H9 (cell line): ENCODE measurements around the gene CEP131. TPM values are rescaled to one million over a fixed set of nuclear protein-coding genes. Genes with fewer than 3 reads are reported as not detected.

Source experiments
- DNase-seq: peaks from one replicate; pipeline ENCODE4 v3.0.0-alpha.2; 2017
- H2AFZ ChIP-seq: one replicate; pipeline ENCODE4 v1.6.1; 2013; ENCODE audit warnings: mild to moderate bottlenecking, low read length, control low read depth, moderate library complexity
- H2AK5ac ChIP-seq: 2 replicates; pipeline ENCODE4 v1.6.1; 2013; ENCODE audit warnings: low read length, control low read depth, mixed read lengths; ENCODE audit not compliant: insufficient read length
- H2BK120ac ChIP-seq: one replicate; pipeline ENCODE4 v1.6.1; 2013; ENCODE audit warnings: low read depth, mild to moderate bottlenecking, low read length, control low read depth, inconsistent platforms; ENCODE audit not compliant: poor library complexity, severe bottlenecking
- H2BK12ac ChIP-seq: 2 replicates; pipeline ENCODE4 v1.6.1; 2013; ENCODE audit warnings: low read length, control low read depth, mixed read lengths, low read depth; ENCODE audit not compliant: insufficient read length
- H2BK15ac ChIP-seq: 2 replicates; pipeline ENCODE4 v1.6.1; 2013; ENCODE audit warnings: low read depth, low read length, control low read depth
- H2BK20ac ChIP-seq: one replicate; pipeline ENCODE4 v1.6.1; 2013; ENCODE audit warnings: low read depth, mild to moderate bottlenecking, low read length, control low read depth, inconsistent platforms; ENCODE audit not compliant: poor library complexity, severe bottlenecking
- H2BK5ac ChIP-seq: 2 replicates; pipeline ENCODE4 v1.6.1; 2013; ENCODE audit warnings: low read length, control low read depth, mixed read lengths; ENCODE audit not compliant: insufficient read length
- H3K14ac ChIP-seq: 2 replicates; pipeline ENCODE4 v1.6.1; 2013; ENCODE audit warnings: low read length, control low read depth; ENCODE audit not compliant: insufficient read depth
- H3K18ac ChIP-seq: 2 replicates; pipeline ENCODE4 v1.6.1; 2013; ENCODE audit warnings: low read depth, mild to moderate bottlenecking, mixed read lengths, low read length, control low read depth; ENCODE audit not compliant: insufficient read length
- H3K23ac ChIP-seq: 2 replicates; pipeline ENCODE4 v1.6.1; 2013; ENCODE audit warnings: low read length, control low read depth, mixed read lengths, low read depth; ENCODE audit not compliant: insufficient read length
- H3K23me2 ChIP-seq: 2 replicates; pipeline ENCODE4 v1.6.1; 2013; ENCODE audit warnings: low read depth, mild to moderate bottlenecking, mixed read lengths, low read length, control low read depth; ENCODE audit not compliant: insufficient read length, poor library complexity, severe bottlenecking
- H3K27ac ChIP-seq: 2 replicates; pipeline ENCODE4 v1.5.1; 2013; ENCODE audit warnings: low read length, control low read depth, mixed read lengths, low read depth; ENCODE audit not compliant: insufficient read length
- H3K27me3 ChIP-seq: 2 replicates; pipeline ENCODE4 v1.6.1; 2013; ENCODE audit warnings: low read length, control low read depth, inconsistent platforms; ENCODE audit not compliant: insufficient read depth
- H3K4ac ChIP-seq: 2 replicates; pipeline ENCODE4 v1.6.1; 2013; ENCODE audit warnings: low read depth, mild to moderate bottlenecking, control low read depth, inconsistent platforms, low read length, moderate library complexity
- H3K4me1 ChIP-seq: 2 replicates; pipeline ENCODE4 v1.6.1; 2013; ENCODE audit warnings: low read length, control low read depth, inconsistent platforms; ENCODE audit not compliant: insufficient read depth
- H3K4me2 ChIP-seq: 2 replicates; pipeline ENCODE4 v1.6.1; 2013; ENCODE audit warnings: low read length, control low read depth, mixed read lengths; ENCODE audit not compliant: insufficient read length, insufficient read depth
- H3K56ac ChIP-seq: 2 replicates; pipeline ENCODE4 v1.6.1; 2013; ENCODE audit warnings: low read depth, mild to moderate bottlenecking, mixed read lengths, low read length, control low read depth; ENCODE audit not compliant: insufficient read length
- H3K79me1 ChIP-seq: 2 replicates; pipeline ENCODE4 v1.6.1; 2013; ENCODE audit warnings: low read depth, mild to moderate bottlenecking, moderate library complexity, low read length, control low read depth, inconsistent platforms; ENCODE audit not compliant: insufficient read depth, poor library complexity, severe bottlenecking
- H3K79me2 ChIP-seq: 2 replicates; pipeline ENCODE4 v1.6.1; 2013; ENCODE audit warnings: low read length, control low read depth, inconsistent platforms; ENCODE audit not compliant: insufficient read depth
- H3K9ac ChIP-seq: 2 replicates; pipeline ENCODE4 v1.6.1; 2013; ENCODE audit warnings: low read length, control low read depth, mixed read lengths; ENCODE audit not compliant: insufficient read length; ENCODE audit errors: extremely low read depth
- H3K9me3 ChIP-seq: one replicate; pipeline ENCODE4 v1.6.1; 2013; ENCODE audit warnings: low read depth, low read length, inconsistent platforms; ENCODE audit not compliant: control insufficient read depth
- H3T11ph ChIP-seq: one replicate; pipeline ENCODE4 v1.6.1; 2013; ENCODE audit warnings: mild to moderate bottlenecking, low read length, control low read depth, inconsistent platforms
- H4K20me1 ChIP-seq: one replicate; pipeline ENCODE4 v1.6.1; 2013; ENCODE audit not compliant: control insufficient read depth, insufficient read length, insufficient read depth
- H4K5ac ChIP-seq: 2 replicates; pipeline ENCODE4 v1.6.1; 2013; ENCODE audit warnings: low read depth, mild to moderate bottlenecking, mixed read lengths, low read length, control low read depth; ENCODE audit not compliant: insufficient read length
- H4K8ac ChIP-seq: replicated peaks from 2 replicates; pipeline ENCODE4 v1.6.1; 2013; ENCODE audit warnings: low read length, control low read depth, mixed read lengths, low read depth; ENCODE audit not compliant: insufficient read length
- H4K91ac ChIP-seq: 2 replicates; pipeline ENCODE4 v1.6.1; 2013; ENCODE audit warnings: low read depth, mild to moderate bottlenecking, moderate library complexity, mixed read lengths, low read length, control low read depth; ENCODE audit not compliant: insufficient read length
- H3K27ac Mint-ChIP-seq, 3 experiments: 2 replicates in 2 of 3; 3 replicates in 1 of 3; pipeline ENCODE4 v1.8.0; 2020 to 2021; ENCODE audit warnings: mixed read lengths in 3 of 3, mild to moderate bottlenecking in 1 of 3, moderate library complexity in 1 of 3
- H3K27me3 Mint-ChIP-seq: 2 replicates; pipeline ENCODE4 v1.8.0; 2021; ENCODE audit warnings: low read depth, mild to moderate bottlenecking, moderate library complexity, mixed read lengths
- H3K36me3 Mint-ChIP-seq, 3 experiments: 2 replicates in 2 of 3; 3 replicates in 1 of 3; pipeline ENCODE4 v1.8.0; 2020 to 2021; ENCODE audit warnings: low read depth in 3 of 3, mixed read lengths in 3 of 3; ENCODE audit not compliant: insufficient read depth in 1 of 3
- H3K4me1 Mint-ChIP-seq, 2 experiments: 2 replicates each; pipeline ENCODE4 v1.8.0; 2020; ENCODE audit warnings: mixed read lengths in 2 of 2
- H3K4me3 Mint-ChIP-seq, 2 experiments: 2 replicates in 1 of 2; 3 replicates in 1 of 2; pipeline ENCODE4 v1.8.0; 2020 to 2021; ENCODE audit warnings: mild to moderate bottlenecking in 2 of 2, mixed read lengths in 2 of 2, moderate library complexity in 1 of 2
- H3K9me3 Mint-ChIP-seq, 2 experiments: 2 replicates in 1 of 2; 3 replicates in 1 of 2; pipeline ENCODE4 v1.8.0; 2020; ENCODE audit warnings: mild to moderate bottlenecking in 2 of 2, mixed read lengths in 2 of 2, moderate library complexity in 1 of 2
- WGBS: extraction: QIAGEN DNeasy Blood & Tissue Kit; methylation state at CpG from one replicate; pipeline ENCODE4 v1.1.7; 2013; ENCODE audit warnings: missing lambda C conversion rate, low lambda C conversion rate, mixed read lengths; ENCODE audit not compliant: insufficient read length; ENCODE audit errors: extremely low coverage; 5-methylcytosine and 5-hydroxymethylcytosine counted together
- total RNA-seq: library from RNA; stranded (reverse); gene quantifications from 2 replicates; pipeline ENCODE4 v1.2.1, GENCODE V29; 2021
- TF ChIP-seq, protein P1 (sequence below): fragments of 200-600 bp; sonication (generic); conservative IDR thresholded peaks from 3 replicates; pipeline ENCODE4 v1.8.0; 2021; ENCODE audit warnings: antibody characterized with exemption, mild to moderate bottlenecking

CEP131 gene
- total RNA-seq, 1 experiment from 2014 or later, result 16.3 TPM

DNA sequence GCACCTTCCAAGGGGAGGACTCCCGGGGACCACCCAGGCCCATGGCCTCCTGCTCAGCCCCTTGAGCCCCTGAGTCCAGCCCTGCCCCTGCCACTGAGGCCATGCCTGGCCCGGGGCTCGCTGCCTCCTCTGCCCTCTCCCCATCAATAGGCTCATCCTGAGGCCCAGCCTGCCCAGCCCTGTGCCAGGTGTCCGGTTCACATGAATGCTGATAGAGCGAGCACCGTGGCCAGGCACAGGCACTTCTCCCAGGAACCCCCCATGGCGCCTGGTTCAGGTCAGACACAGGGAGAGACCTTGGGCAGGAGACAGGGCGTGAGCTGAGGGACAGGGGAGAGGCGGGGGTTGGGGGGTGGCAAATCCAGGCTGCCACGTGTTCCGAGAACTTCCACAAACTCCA lies 60.3 kb downstream of the CEP131 start:
- TF ChIP-seq, protein P1, sequence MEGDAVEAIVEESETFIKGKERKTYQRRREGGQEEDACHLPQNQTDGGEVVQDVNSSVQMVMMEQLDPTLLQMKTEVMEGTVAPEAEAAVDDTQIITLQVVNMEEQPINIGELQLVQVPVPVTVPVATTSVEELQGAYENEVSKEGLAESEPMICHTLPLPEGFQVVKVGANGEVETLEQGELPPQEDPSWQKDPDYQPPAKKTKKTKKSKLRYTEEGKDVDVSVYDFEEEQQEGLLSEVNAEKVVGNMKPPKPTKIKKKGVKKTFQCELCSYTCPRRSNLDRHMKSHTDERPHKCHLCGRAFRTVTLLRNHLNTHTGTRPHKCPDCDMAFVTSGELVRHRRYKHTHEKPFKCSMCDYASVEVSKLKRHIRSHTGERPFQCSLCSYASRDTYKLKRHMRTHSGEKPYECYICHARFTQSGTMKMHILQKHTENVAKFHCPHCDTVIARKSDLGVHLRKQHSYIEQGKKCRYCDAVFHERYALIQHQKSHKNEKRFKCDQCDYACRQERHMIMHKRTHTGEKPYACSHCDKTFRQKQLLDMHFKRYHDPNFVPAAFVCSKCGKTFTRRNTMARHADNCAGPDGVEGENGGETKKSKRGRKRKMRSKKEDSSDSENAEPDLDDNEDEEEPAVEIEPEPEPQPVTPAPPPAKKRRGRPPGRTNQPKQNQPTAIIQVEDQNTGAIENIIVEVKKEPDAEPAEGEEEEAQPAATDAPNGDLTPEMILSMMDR, result no peak
- peaks cover 9% of the 10 kb centered on the region for H3K27me3 Mint-ChIP-seq

More for the DNA sequence above, 60.3 kb downstream of the CEP131 start:
- no peak overlapping the region for H3T11ph ChIP-seq
- no peak overlapping the region for H2AFZ ChIP-seq
- H3K14ac ChIP-seq, result no peak overlapping the region
- H3K4me1 Mint-ChIP-seq, result no peaks in the 10 kb centered on the region
- no peak overlapping the region for H3K4ac ChIP-seq
- H4K5ac ChIP-seq, result no peak overlapping the region
- H3K4me3 Mint-ChIP-seq, result no peak overlapping the region
- no peak overlapping the region for H2BK120ac ChIP-seq
- H3K18ac ChIP-seq, result no peak overlapping the region
- H3K9me3 ChIP-seq, result no peaks in the 10 kb centered on the region
- no peak overlapping the region for H3K23ac ChIP-seq
- WGBS, result no CpG with 5 or more reads among the region's 11 CpGs
- H3K4me1 ChIP-seq, result no peaks in the 10 kb centered on the region
- no peaks in the 10 kb centered on the region for H3K79me1 ChIP-seq
- no peaks in the 10 kb centered on the region for H3K27me3 ChIP-seq
- no peak overlapping the region for H4K91ac ChIP-seq
- no peak overlapping the region for H2BK5ac ChIP-seq
- no peak overlapping the region for H3K56ac ChIP-seq
- H2BK15ac ChIP-seq, result no peak overlapping the region
- H3K9ac ChIP-seq, result no peak overlapping the region
- H2BK12ac ChIP-seq, result no peak overlapping the region
- H3K23me2 ChIP-seq, result peaks cover 3% of the 10 kb centered on the region
- no peak overlapping the region for H2AK5ac ChIP-seq
- H3K27ac Mint-ChIP-seq, result no peak overlapping the region
- H3K79me2 ChIP-seq, result no peaks in the 10 kb centered on the region
- H4K20me1 ChIP-seq, result peaks cover 4% of the 10 kb centered on the region
- H3K9me3 Mint-ChIP-seq, result no peaks in the 10 kb centered on the region
- no peak overlapping the region for H3K4me2 ChIP-seq
- no peak overlapping the region for H2BK20ac ChIP-seq
- H3K27ac ChIP-seq, result no peak overlapping the region
- no peak for DNase-seq
- H3K36me3 Mint-ChIP-seq, result no peaks in the 10 kb centered on the region
- no peak overlapping the region for H4K8ac ChIP-seq
